ENCODE results near the gene ZFY. TPM values are rescaled to one million over a fixed set of nuclear protein-coding genes. Genes with fewer than 3 reads are reported as not detected.

The ZFY gene
- total RNA-seq, 6 experiments from 2014 or later = 13.8 to 19.7 (median 16.7) TPM

DNA sequence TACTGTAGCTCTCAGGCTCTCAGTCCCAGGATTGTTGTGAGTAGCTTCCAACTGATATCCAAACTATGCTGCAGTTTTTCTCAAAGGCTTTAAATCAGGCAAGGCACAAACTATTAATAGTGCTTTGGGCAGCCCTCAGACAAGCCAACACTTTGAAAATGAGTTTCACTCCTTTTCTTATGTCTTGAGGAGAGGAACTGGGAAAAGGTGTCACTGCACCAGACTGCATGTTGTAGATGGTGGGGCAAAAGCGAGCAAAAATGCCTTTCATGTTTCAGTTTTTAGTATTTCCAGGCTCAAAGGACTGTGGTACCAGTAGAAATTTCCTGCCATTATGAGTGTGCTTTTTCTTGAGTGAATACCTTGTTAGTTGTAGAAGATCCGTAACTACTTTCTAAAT is 39.1 kb upstream of the ZFY start:
- H3K36me3 Mint-ChIP-seq (ENCODE audit: low read depth) = no peaks in the 10 kb centered on the region
- TF ChIP-seq CTCF (IDR thresholded peaks at IDR 0.05) = no peak
- peaks cover 2% of the 10 kb centered on the region; the same call in 1 of the 2 replicates for H3K27me3 Mint-ChIP-seq (ENCODE audit: insufficient read depth)
- H3K27ac Mint-ChIP-seq = no peak overlapping the region
- no peaks in the 10 kb centered on the region for H3K9me3 Mint-ChIP-seq
- H3K4me3 Mint-ChIP-seq = no peak overlapping the region
- H3K4me1 Mint-ChIP-seq (ENCODE audit: low read depth) = no peaks in the 10 kb centered on the region
- DNase-seq = no peak

DNA sequence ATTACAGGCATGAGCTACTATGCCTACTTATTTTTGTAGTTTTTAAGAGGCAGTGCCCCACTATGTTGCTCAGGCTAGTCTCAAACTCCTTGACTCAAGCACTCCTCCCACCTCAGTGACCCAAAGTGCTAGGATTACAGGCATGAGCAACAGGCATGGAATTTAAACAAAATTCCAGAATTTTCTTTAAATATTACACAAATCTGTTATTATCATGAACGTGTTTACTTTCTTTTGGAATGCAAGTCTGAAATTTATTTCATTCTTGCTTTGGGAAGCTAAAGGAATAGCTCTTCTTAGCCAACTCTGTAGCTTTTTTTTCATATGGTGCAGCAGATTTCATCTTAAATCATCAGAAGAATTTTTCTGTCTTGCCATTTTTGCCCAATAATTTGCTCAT is 27.8 kb upstream of the ZFY start:
- Mint-ChIP-seq H3K4me3 (peak overlapping the region; percentile 5; the same call in 1 of the 2 replicates), H3K27me3 (ENCODE audit: insufficient read depth) (peaks cover 1% of the 10 kb centered on the region; the same call in 1 of the 2 replicates), H3K4me1 (ENCODE audit: low read depth) (peaks cover 10% of the 10 kb centered on the region), H3K9me3 (peaks cover 7% of the 10 kb centered on the region; the same call in 1 of the 2 replicates), H3K36me3 (ENCODE audit: low read depth) (peaks cover 8% of the 10 kb centered on the region), H3K27ac (no peak overlapping the region; the same call in 1 of the 2 replicates)
- TF ChIP-seq CTCF (IDR thresholded peaks at IDR 0.05) = no peak
- DNase-seq = peak; percentile 44

DNA sequence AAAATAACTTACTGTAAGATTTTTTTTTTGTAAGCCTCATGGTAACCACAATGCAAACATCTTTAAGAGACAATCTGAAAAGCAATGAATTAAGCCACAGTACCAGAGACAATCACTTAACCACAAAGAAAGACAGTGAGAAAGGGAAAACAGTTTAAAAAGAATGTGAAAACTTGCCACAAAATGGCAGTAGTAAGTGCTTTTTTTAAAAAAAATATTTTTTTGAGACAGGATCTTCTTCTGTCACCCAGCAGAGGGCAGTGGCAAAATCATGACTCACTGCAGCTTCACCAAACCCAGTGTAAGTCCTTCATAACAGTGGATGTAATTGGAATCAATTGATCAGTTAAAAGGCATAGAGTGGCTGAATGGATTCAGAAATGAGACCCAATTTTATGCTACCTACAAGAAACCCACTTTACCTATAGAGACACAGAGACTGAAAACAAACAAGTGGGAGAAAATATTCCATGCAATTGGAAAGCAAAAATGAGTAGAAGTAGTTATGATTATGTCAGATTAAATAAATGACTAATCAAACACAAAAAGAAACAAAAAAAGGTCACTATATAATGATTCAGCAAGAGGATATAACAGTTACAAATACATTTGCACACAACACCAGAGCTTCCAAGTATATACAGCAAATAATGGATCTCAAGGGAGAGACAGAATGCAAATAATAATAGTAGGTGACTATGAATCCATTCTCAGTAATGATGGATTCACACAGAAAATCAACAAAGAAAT is 21.9 kb upstream of the ZFY start:
- Mint-ChIP-seq H3K27ac (peak overlapping the region; percentile 25; the same call in 1 of the 2 replicates), H3K9me3 (no peaks in the 10 kb centered on the region), H3K4me3 (no peak overlapping the region; the same call in 1 of the 2 replicates), H3K4me1 (ENCODE audit: low read depth) (peaks cover 16% of the 10 kb centered on the region), H3K36me3 (ENCODE audit: low read depth) (no peaks in the 10 kb centered on the region; the same call in 1 of the 2 replicates), H3K27me3 (ENCODE audit: insufficient read depth) (peaks cover 1% of the 10 kb centered on the region; the same call in 1 of the 2 replicates)
- DNase-seq = peak; percentile 40
- TF ChIP-seq CTCF (IDR thresholded peaks at IDR 0.05) = peak; percentile 70

- Mint-ChIP-seq H3K4me1 (ENCODE audit: low read depth) (peaks cover 22% of the 10 kb centered on the region), H3K4me3 (peak overlapping the region; percentile 89), H3K27me3 (ENCODE audit: insufficient read depth) (no peaks in the 10 kb centered on the region; the same call in 1 of the 2 replicates), H3K9me3 (no peaks in the 10 kb centered on the region), H3K36me3 (ENCODE audit: low read depth) (peaks cover 7% of the 10 kb centered on the region), H3K27ac (peak overlapping the region; percentile 99)
- DNase-seq = no peak
- no peak for TF ChIP-seq CTCF (IDR thresholded peaks at IDR 0.05)
These were observed 1.1 kb upstream of the ZFY start for GRCh38 chrY:2934078-2934477.

DNA sequence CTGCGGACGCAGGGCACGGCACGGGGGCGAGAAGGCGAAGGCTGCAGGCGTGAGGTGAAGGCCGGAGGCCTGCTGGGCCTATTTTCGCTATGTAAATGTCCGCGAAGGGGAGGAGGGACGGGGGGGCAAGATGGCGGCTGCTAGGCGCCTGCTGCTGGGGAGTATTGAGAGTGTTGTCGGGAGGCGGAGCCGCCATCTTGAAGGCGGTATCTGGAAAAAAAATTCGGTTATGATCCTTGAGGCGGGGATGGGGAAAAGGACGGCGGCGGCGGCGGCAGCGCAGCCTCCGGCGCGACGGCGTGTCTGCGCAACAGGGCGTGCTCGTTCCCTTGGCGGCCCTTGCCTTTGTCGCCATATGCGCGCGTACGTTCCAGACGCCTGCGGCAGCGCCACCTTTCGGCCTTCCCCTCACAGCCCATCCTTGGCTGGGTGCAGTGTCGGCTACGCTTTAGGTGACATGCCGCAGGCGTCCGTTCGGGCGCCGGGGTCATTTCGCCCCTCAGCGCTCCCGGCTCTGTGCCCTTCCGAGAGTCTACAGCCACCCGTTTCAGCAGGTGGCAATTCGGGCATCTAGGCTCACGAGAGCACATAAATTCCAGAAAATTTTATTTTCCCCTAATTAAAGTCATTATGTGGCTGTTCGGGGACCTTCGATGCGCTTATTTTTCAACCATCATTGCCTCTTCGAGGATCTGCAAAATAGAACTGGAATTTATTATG is 695 bp downstream of the ZFY start:
- peak overlapping the region; percentile 99 for H3K27ac Mint-ChIP-seq

More for the DNA sequence above, 695 bp downstream of the ZFY start:
- no peaks in the 10 kb centered on the region for H3K9me3 Mint-ChIP-seq
- peak overlapping the region; percentile 94 for H3K4me3 Mint-ChIP-seq
- H3K36me3 Mint-ChIP-seq (ENCODE audit: low read depth) = peaks cover 13% of the 10 kb centered on the region
- peak; percentile 80 for TF ChIP-seq CTCF (IDR thresholded peaks at IDR 0.05)
- peak; percentile 86 for DNase-seq
- H3K4me1 Mint-ChIP-seq (ENCODE audit: low read depth) = peaks cover 25% of the 10 kb centered on the region
- H3K27me3 Mint-ChIP-seq (ENCODE audit: insufficient read depth) = no peaks in the 10 kb centered on the region; the same call in 1 of the 2 replicates

All from HFFc6 (cell line).